Glomerular visceral epithelial cell (primary cell): ENCODE results near the gene CTDP1.
A peak's percentile ranks its signal among the peaks of the same experiment; 100 is the strongest.
"Not testable (repeated sequence)": the region's sequence is repeated elsewhere in the genome, so short reads cannot be mapped to it uniquely, and the experiment has no call there.

Experiments used
- DNase-seq: peaks from one replicate; pipeline ENCODE4 v3.0.0-alpha.2; 2016; ENCODE audit errors: extremely low spot score

The CTDP1 gene

DNA sequence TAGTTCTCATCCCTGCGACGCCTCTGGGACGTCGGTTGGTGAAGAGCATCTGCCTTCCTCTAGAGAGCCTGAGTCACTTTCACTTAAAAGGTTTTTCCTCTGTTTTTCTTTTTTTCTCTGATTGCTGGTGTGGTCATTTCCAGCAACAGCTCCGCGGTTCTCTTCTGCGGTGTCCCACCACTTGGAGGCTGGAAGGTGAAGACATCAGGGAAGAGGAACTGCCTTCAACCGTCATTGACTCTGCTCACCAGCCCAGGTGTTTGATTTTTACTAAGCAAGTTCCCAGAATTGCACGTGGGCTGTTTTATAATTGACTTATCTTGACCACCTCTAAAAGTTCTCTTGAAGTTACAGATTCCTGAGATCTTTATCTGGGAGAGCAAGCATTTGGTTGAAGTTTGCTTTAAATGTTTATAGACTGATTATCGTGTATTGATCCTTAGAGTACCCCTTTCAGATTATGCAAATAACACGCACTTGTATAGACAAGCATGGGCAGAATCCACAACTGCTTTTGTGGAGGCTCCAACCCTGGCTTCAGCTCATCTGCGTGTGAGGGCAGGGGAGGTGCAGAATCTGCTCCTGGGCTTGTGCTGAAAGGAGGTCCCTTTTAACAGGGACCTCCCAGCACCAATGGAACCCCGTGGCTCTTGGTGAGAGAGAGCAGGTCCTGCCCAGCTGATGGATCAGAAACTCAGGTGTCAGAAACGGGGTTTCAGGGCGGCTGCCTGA is 3.5 kb downstream of the CTDP1 start:
- DNase-seq = no peak

- DNase-seq = no peak
Measured at GRCh38 chr18:79683626-79684282, 4.2 kb downstream of the CTDP1 start.

- DNase-seq = no peak
Measured at GRCh38 chr18:79684283-79684631, 4.7 kb downstream of the CTDP1 start.

DNA sequence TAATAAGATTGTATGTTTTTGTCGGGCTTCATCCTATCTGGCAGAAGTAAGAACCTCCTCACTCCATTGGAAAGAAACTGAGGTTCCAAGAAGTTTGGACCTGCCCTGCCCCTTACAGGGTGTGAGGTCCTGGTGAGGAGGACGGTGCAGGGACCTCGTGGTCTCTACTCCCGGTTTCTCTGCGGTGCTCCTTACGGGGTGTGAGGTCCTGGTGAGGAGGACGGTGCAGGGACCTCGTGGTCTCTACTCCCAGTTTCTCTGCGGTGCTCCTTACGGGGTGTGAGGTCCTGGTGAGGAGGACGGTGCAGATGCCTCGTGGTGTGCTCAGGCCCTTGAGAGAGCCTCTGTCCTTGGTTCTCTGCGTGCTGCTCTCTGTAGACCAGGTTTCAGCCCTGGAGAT is 5.2 kb downstream of the CTDP1 start:
- DNase-seq = no peak

- DNase-seq = no peak
Measured at GRCh38 chr18:79685281-79685680, 5.7 kb downstream of the CTDP1 start.

GRCh38 chr18:79685971-79686370 is 6.4 kb downstream of the CTDP1 start:
- DNase-seq = no peak

DNA sequence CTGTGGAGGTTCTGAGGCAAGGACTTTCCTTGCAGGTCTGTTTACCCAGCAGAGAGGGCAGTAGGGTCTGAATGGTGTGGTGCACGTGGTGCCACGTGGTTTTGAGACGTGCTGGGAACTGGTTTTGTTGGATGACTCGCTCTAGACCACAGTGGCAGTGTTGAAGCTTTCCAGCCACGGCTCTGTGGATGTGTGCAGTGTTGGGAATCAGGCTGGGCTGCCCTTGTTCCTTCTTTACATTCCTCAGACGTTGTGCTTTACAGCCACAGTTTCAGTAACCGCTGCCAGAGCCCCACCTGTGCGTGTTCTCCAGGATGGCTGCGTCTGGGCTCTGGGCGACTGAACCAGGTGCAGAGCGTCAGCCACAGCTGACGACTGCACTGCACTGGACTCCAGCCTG is 8.2 kb downstream of the CTDP1 start:
- DNase-seq = peak; percentile 89

DNA sequence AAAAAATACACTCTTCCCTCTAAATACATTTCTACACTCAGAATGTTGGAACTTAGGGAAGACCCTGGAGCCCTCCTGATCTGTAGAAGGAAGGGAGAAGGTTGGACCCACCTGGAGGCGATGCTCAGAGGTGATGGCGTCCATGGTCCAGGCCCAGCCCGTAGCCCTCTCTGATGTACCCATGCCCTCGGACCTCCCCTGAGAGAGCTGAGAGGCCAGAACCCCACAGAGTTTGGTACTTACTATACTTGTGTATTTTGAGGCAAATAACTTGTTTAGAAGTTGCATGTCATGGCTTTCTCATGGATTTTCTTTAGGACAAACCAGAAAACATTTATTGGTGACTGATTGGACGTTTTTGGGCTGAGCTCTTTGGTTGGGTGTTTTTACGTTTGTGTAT is 10.5 kb downstream of the CTDP1 start:
- no peak for DNase-seq

DNA sequence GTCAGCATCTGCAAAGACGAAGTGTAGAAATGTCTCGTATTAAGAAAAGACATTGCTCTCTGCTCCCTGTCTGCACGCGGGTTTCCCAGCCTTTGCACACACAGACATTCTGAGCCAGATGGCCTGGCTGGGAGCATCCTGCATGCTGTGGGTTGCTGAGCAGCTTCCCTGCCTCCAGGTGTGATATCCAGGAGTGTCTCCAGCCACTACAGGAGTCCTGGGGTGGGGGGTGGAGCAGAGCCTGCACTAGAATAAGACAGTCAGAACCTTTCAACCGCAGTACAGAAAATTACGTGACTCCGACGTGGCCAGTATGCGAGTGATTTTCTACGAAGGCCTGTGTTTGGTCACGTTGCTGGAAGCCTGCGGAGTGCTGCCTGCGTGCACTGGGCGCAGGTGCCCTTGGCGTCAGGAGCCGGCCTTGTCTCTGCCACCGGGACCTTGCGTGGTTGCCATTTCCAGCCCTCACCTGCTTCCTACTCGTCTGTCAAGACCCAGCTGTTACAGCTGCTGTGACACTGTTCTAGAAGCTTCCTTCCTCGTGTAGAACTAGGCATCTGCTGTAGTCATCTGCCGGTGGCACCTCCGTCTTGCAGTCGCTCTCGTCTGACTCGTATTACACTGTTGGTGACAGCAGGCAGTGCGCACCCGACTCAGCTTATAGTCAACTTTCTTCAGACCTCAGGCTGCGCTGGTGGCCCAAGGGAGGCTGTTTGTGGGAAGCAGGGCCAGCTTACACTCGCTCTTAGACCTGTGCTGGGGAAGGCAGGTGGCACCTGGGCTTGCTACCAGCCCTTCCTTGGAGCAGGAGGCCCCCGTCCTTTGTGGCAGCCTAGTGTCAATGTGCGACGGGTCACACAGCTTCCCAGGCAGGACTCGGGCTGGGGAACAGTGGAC is 11.2 kb downstream of the CTDP1 start:
- no peak for DNase-seq

DNA sequence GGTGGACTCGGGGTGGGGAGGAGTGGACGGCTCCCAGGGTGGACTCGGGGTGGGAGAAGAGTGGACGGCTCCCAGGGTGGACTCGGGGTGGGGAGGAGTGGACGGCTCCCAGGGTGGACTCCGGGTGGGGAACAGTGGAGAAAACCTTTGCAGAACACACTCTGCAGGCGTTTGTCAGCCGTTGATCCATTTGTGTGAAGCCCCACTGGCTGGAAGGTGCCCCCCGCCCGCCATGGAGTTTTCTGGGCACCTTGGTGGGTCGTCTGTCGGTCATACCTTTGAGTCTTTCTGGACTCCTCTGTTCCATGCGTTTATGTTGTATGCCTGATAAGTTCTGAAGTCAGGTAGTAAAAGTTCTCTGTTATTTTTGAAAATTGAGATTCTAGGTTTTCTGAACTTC is 12.5 kb downstream of the CTDP1 start:
- no peak for DNase-seq

GRCh38 chr18:79692886-79693285 is 13.3 kb downstream of the CTDP1 start:
- no peak for DNase-seq

DNA sequence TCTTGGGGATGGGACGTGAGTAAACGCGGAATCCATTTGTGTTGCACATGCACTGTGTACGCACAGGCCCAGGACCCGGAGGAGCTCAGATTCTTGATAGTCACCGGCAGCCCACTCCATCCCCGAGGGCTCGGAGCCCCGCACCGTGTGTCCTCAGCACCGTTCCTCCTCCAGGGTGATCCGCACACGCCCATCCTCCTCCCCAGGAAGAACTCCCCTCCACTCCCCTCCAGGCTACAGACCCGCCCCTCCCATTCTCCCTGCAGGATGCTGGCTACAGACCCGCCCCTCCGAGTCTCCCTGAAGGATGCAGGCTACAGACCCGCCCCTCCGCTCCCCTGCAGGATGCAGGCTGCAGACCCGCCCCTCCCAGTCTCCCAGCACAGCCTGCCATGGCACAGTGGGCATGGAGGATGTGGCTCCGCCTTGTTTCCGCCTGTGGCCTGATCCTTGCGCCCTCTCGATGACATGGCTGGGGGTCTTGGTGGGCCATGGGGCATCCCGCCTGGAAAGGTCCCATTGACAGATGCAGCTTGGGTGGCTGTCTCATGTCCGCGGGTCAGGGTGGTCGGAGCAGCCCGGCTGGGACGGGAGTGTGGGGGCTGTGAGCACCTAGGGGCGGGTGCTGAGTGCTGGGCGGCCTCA is 14.1 kb downstream of the CTDP1 start:
- DNase-seq = no peak

DNA sequence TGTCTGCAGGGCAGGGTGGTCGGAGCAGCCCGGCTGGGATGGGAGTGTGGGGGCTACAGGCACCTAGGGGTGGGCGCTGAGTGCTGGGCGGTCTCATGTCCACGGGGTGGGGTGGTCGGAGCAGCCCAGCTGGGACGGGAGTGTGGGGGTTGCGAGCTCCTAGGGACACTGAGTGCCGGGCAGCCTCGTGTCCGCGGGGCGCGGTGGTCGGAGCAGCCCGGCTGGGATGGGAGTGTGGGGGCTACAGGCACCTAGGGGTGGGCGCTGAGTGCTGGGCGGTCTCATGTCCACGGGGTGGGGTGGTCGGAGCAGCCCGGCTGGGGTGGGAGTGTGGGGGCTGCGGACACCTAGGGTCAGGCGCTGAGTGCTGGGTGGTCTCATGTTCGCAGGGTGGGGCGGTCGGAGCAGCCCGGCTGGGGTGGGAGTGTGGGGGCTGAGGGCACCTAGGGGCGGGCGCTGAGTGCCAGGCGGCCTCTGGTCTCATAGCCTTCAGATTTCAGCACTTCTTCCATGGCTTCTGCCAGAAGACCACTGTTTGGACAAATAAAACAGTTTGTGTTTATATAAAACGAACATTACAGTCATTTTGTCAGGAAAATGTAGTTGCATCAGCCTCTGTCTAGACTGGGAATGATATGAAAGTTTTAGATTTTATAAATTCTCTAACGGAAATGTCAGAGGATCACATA is 14.7 kb downstream of the CTDP1 start:
- DNase-seq = not testable (repeated sequence)

GRCh38 chr18:79694895-79695213 is 15.3 kb downstream of the CTDP1 start:
- no peak for DNase-seq

DNA sequence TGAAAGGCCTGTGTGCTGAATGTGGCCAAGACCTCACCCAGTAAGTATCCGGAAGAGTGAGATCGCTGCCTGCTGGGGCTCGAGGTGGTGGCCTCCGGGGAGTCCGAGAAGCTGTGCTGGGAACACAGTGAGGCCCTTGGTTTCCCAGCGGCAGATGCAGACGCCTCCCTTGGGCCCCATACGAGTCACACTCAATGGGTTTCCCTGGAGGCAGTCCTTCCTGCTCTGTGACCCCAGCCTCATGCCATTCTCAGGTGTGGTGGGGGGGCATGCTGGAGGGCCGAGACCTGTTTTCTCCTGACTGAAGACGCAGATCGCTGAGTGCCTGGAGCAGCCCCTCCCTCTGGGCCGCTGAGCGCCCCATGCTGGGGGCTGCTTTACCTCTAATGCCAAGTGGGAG is 15.7 kb downstream of the CTDP1 start:
- DNase-seq = peak; percentile 24

DNA sequence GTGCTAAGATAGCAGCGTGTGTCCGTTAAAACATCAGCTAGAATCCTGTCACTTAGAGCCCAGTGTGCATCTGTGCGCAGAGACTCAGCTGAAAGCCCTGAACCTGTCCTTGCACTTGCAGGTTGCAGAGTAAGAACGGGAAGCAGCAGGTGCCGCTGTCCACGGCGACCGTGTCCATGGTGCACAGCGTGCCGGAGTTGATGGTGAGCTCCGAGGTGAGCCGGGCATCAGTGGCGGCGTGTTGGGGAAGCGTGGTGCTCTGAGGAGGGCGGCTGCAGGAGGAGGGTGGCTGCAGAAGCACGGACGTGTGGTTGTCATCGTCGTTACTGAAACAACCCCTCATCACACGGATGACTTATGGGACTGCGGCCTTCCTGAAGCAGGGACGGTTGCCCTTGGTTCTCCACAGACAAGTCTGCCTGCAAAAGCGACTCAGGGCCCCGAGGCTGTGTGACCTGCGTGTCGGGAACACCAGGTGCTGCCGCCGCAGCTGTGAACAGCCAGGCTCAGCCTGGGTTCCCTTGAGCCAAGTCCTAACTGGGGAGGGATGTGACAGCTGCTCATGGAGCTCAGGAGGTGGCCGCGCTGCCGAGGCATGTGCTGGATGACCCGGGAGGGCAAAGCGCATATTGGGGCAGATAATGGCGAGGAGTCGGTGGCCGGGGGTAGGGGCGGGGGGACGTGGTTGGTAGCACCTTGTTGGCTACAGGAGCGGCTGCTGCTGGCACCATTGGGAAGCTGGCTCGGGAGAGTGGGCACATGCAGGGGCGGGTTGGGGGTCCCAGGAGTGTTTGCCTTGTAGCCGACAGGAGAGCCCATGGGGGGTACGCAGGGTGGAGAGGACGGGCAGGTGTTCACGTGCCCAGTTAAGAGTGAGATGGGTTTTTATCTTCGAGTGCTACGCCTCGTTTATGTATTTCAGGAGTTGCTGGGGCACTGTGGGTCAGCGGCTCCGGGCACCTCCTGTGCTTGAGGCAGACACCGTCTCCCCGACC is 16.6 kb downstream of the CTDP1 start:
- DNase-seq = no peak

DNA sequence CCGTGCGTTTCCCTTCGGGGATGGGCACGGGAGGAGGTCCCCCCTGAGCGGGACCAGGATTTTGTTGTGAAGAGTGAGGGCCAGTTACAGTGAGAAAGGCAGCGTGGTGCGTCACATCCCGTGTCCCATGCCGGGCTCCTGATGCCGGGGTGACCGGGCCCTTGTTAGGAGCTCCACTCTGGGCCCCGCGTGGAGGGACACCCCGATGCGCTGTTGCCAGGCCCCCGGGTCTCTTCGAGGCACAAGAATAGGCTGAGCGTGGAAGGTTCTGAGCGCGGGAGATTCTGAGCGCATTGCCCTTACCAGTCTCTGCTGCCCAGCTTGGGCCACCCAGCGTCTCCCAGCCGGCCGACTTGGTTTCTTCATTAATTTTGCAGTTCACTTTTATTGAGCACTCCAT is 17.6 kb downstream of the CTDP1 start:
- no peak for DNase-seq

DNA sequence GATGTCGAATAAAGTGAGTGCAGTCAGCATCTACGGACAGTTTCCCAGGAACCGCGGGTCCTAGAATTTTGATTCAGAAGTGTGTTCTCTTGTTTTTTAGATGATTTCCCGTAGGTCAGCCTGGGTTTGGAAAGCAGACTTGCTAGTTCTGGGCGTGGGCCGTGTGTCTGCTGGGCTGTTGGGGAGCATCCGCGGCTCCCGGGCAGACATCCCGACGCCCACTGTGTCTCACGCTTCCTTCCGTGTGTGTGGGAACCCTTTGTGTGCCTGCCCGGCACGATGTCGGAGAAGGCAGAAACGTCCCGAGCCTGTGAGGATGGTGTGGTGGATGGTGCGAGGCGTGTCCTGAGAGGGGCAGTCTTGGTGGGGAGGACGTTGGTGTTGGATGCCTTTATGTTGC is 18.4 kb downstream of the CTDP1 start:
- no peak for DNase-seq

DNA sequence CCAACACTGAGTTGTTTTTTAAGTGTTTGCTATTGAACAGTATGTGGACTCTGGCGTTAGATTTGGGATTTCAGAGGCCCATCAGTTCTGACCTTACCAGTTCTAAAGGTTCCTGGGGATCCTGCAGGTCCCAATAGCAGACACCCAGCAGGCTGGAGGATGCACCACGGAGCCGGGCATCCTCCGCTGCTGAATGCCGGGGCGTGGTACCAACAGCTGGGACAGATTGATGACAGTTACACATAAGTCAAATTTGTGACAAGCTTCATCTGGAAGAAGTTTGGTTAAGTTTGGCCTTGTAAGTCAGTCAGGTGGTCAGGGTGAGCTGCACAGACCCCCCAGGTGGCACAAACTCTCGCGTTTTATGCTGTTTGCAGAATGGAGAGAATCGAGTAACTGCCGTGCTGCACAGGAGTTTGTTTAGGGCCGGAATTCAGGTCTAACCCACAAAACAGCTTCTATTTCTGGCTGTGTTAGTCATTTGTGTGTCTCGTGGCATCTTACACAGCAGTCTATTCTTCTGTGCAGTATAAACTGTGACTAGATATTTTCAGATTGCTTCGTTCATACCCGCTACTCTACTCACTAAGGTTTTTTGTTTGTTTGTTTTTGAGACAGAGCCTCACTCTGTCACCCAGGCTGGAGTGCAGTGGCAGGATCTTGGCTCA is 19.2 kb downstream of the CTDP1 start:
- DNase-seq = no peak

DNA sequence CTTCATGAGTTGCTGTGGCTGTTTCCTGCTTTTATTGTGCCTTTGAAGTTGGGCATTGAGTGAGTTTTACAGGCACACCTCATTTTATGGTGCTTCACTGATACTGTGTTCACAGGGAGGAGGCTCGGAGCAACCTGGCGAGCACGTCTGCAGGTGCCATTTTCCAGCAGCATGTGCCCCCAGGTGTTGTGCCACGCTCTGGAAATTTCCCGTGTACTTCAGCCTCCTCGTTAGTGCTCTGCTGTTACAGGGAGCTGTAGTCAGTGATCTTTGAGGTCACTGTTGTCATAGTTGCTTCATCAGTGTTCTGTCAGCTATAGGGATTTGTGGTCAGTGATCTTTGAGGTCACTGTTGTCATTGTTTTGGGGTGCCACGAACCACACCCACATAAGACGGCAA is 20.1 kb downstream of the CTDP1 start:
- DNase-seq = no peak
